Endothelial cell (in vitro differentiated cells): Measurements from ENCODE around the gene RHBDF1. TPM values are rescaled to one million over a fixed set of nuclear protein-coding genes. Genes with fewer than 3 reads are reported as not detected.

Source experiments
- DNase-seq: peaks from one replicate; pipeline ENCODE4 v3.0.0; 2021; ENCODE audit warnings: low spot score
- H3K27ac Mint-ChIP-seq: one replicate; pipeline ENCODE4 v1.8.0; 2021; ENCODE audit warnings: mixed read lengths, inconsistent platforms; ENCODE audit not compliant: unreplicated experiment
- H3K27me3 Mint-ChIP-seq: one replicate; pipeline ENCODE4 v1.8.0; 2021; ENCODE audit warnings: mild to moderate bottlenecking, moderate library complexity, mixed read lengths, inconsistent platforms; ENCODE audit not compliant: unreplicated experiment
- H3K36me3 Mint-ChIP-seq: one replicate; pipeline ENCODE4 v1.8.0; 2021; ENCODE audit warnings: mild to moderate bottlenecking, low read depth, mixed read lengths, inconsistent platforms; ENCODE audit not compliant: unreplicated experiment
- H3K4me1 Mint-ChIP-seq: one replicate; pipeline ENCODE4 v1.8.0; 2021; ENCODE audit warnings: mild to moderate bottlenecking, mixed read lengths, inconsistent platforms; ENCODE audit not compliant: unreplicated experiment
- H3K4me3 Mint-ChIP-seq: one replicate; pipeline ENCODE4 v1.8.0; 2021; ENCODE audit warnings: mild to moderate bottlenecking, mixed read lengths, inconsistent platforms; ENCODE audit not compliant: unreplicated experiment
- H3K9me3 Mint-ChIP-seq: one replicate; pipeline ENCODE4 v1.8.0; 2021; ENCODE audit warnings: mixed read lengths, inconsistent platforms; ENCODE audit not compliant: unreplicated experiment
- CTCF ChIP-seq: fragments of 200-600 bp; sonication (generic); IDR thresholded peaks from one replicate; pipeline ENCODE4 v1.5.0; 2021; ENCODE audit warnings: antibody characterized with exemption; ENCODE audit not compliant: unreplicated experiment
- total RNA-seq: library from RNA; stranded (reverse); fragmentation: NEBNext Ultra II Directional; extraction: Animal tissue kit (Norgen Biotek cat#: 25700); gene quantifications from one replicate; pipeline ENCODE4 v1.2.1, GENCODE V29; 2021; ENCODE audit not compliant: unreplicated experiment

RHBDF1 gene
- total RNA-seq, 1 donor from 2014 or later: 60.7 TPM

- Mint-ChIP-seq H3K9me3 (no peaks in the 10 kb centered on the region), H3K27me3 (peaks cover 2% of the 10 kb centered on the region), H3K36me3 (peaks cover 21% of the 10 kb centered on the region), H3K4me1 (no peaks in the 10 kb centered on the region), H3K27ac (no peak overlapping the region), H3K4me3 (no peak overlapping the region)
- TF ChIP-seq CTCF: no peak
- DNase-seq: no peak
Observed at GRCh38 chr16:102060-102855, 29.8 kb upstream of the RHBDF1 start.

- H3K9me3 Mint-ChIP-seq: no peaks in the 10 kb centered on the region
- H3K36me3 Mint-ChIP-seq: peaks cover 21% of the 10 kb centered on the region
- TF ChIP-seq CTCF: no peak
- H3K27me3 Mint-ChIP-seq: peaks cover 4% of the 10 kb centered on the region
- H3K4me1 Mint-ChIP-seq: no peaks in the 10 kb centered on the region
- no peak overlapping the region for H3K4me3 Mint-ChIP-seq
- DNase-seq: no peak
- H3K27ac Mint-ChIP-seq: no peak overlapping the region
Observed at GRCh38 chr16:101586-101985, 29.2 kb upstream of the RHBDF1 start.

- Mint-ChIP-seq H3K36me3 (peaks cover 21% of the 10 kb centered on the region), H3K27ac (no peak overlapping the region), H3K4me1 (no peaks in the 10 kb centered on the region), H3K4me3 (no peak overlapping the region), H3K9me3 (no peaks in the 10 kb centered on the region), H3K27me3 (peaks cover 4% of the 10 kb centered on the region)
- no peak for TF ChIP-seq CTCF
- DNase-seq: no peak
Observed at GRCh38 chr16:100989-101388, 28.6 kb upstream of the RHBDF1 start.

- H3K27me3 Mint-ChIP-seq: peaks cover 7% of the 10 kb centered on the region
- H3K9me3 Mint-ChIP-seq: no peaks in the 10 kb centered on the region
- H3K36me3 Mint-ChIP-seq: peaks cover 20% of the 10 kb centered on the region
- DNase-seq: no peak
- H3K27ac Mint-ChIP-seq: no peak overlapping the region
- H3K4me1 Mint-ChIP-seq: no peaks in the 10 kb centered on the region
- H3K4me3 Mint-ChIP-seq: no peak overlapping the region
- TF ChIP-seq CTCF: no peak
Observed at GRCh38 chr16:97822-98221, 25.4 kb upstream of the RHBDF1 start.

GRCh38 chr16:96935-97381, 24.5 kb upstream of the RHBDF1 start:
- Mint-ChIP-seq H3K27ac (no peak overlapping the region), H3K9me3 (no peaks in the 10 kb centered on the region)

More at GRCh38 chr16:96935-97381, 24.5 kb upstream of the RHBDF1 start:
- peak; percentile 97 for TF ChIP-seq CTCF
- Mint-ChIP-seq H3K4me3 (no peak overlapping the region), H3K27me3 (peaks cover 8% of the 10 kb centered on the region), H3K4me1 (no peaks in the 10 kb centered on the region), H3K36me3 (peaks cover 13% of the 10 kb centered on the region)
- peak; percentile 94 for DNase-seq
